ENCODE data around the gene PERP. TPM values are rescaled to one million over a fixed set of nuclear protein-coding genes. Genes with fewer than 3 reads are reported as not detected.
A peak's percentile ranks its signal among the peaks of the same experiment; 100 is the strongest.
"Not testable (repeated sequence)": the region's sequence is repeated elsewhere in the genome, so short reads cannot be mapped to it uniquely, and the experiment has no call there.

Gene PERP
- 1 to 10 TPM; 4.6 to 4.7 TPM for total RNA-seq

GRCh38 chr6:138107078-138107751 is at the start of gene PERP:
TSS of gene PERP (minus strand) at chr6:138107419. CDS start at chr6:138107340, 79 bp downstream.
- H3K27me3 Mint-ChIP-seq, result peaks cover 51% of the 10 kb centered on the region
- ChIA-PET CTCF (interaction anchor here (1.0 to 2.9 kb wide), 4 partner anchors 9 to 240 kb away, joined by 4 to 19 read pairs (median 5); partner anchors contain the start of gene TNFAIP3), POLR2A (no interaction called here)

GRCh38 chr6:138155443-138155842 is 48.2 kb upstream of the PERP start:
- Mint-ChIP-seq H3K4me3 (no peak overlapping the region), H3K27me3 (peaks cover 56% of the 10 kb centered on the region), H3K27ac (no peak overlapping the region), H3K4me1 (no peaks in the 10 kb centered on the region), H3K36me3 (ENCODE audit: low read depth) (no peaks in the 10 kb centered on the region), H3K9me3 (no peaks in the 10 kb centered on the region)
- POLR2A ChIA-PET, result no interaction called here
- no peak for DNase-seq
- CTCF ChIA-PET, result no interaction called here

More at GRCh38 chr6:138107078-138107751, at the start of gene PERP:
- Mint-ChIP-seq H3K4me1 (peaks cover 31% of the 10 kb centered on the region), H3K9me3 (no peaks in the 10 kb centered on the region), H3K27ac (peak within 1 kb of the TSS; percentile 88), H3K4me3 (peak within 1 kb of the TSS; percentile 78), H3K36me3 (ENCODE audit: low read depth) (no peaks in the 10 kb centered on the region)
- DNase-seq, result peak; percentile 64

- Mint-ChIP-seq H3K9me3 (no peaks in the 10 kb centered on the region), H3K27ac (no peak overlapping the region), H3K36me3 (ENCODE audit: low read depth) (no peaks in the 10 kb centered on the region), H3K4me1 (no peaks in the 10 kb centered on the region), H3K27me3 (peaks cover 37% of the 10 kb centered on the region), H3K4me3 (no peak overlapping the region)
- ChIA-PET POLR2A (no interaction called here), CTCF (no interaction called here)
- no peak for DNase-seq
Measured at GRCh38 chr6:138146544-138146943, 39.3 kb upstream of the PERP start.

- ChIA-PET CTCF (interaction anchor here (1.2 kb wide), 1 partner anchor 10 kb away, joined by 3 read pairs; no protein-coding TSS in a partner anchor), POLR2A (no interaction called here)
- H3K27me3 Mint-ChIP-seq, result peaks cover 40% of the 10 kb centered on the region
- H3K4me1 Mint-ChIP-seq, result no peaks in the 10 kb centered on the region
- H3K4me3 Mint-ChIP-seq, result no peak overlapping the region
- H3K27ac Mint-ChIP-seq, result no peak overlapping the region
- H3K36me3 Mint-ChIP-seq (ENCODE audit: low read depth), result no peaks in the 10 kb centered on the region
- DNase-seq, result no peak
- H3K9me3 Mint-ChIP-seq, result no peaks in the 10 kb centered on the region
Measured at GRCh38 chr6:138145402-138145801, 38.2 kb upstream of the PERP start.

- H3K4me3 Mint-ChIP-seq, result no peak overlapping the region
- no peak for DNase-seq
- no peaks in the 10 kb centered on the region for H3K4me1 Mint-ChIP-seq
- no peaks in the 10 kb centered on the region for H3K36me3 Mint-ChIP-seq (ENCODE audit: low read depth)
- H3K27me3 Mint-ChIP-seq, result peaks cover 44% of the 10 kb centered on the region
- ChIA-PET CTCF (no interaction called here), POLR2A (no interaction called here)
- H3K27ac Mint-ChIP-seq, result no peak overlapping the region
- no peaks in the 10 kb centered on the region for H3K9me3 Mint-ChIP-seq
Measured at GRCh38 chr6:138142806-138143205, 35.6 kb upstream of the PERP start.

- no peak overlapping the region for H3K4me3 Mint-ChIP-seq
- no peak for DNase-seq
- H3K9me3 Mint-ChIP-seq, result no peaks in the 10 kb centered on the region
- no peak overlapping the region for H3K27ac Mint-ChIP-seq
- H3K36me3 Mint-ChIP-seq (ENCODE audit: low read depth), result no peaks in the 10 kb centered on the region
- CTCF ChIA-PET, result interaction anchor here (1.3 kb wide), 1 partner anchor 9 kb away, joined by 4 read pairs; no protein-coding TSS in a partner anchor
- H3K27me3 Mint-ChIP-seq, result peaks cover 11% of the 10 kb centered on the region
- POLR2A ChIA-PET, result no interaction called here
- no peaks in the 10 kb centered on the region for H3K4me1 Mint-ChIP-seq
Measured at GRCh38 chr6:138129190-138129589, 22.0 kb upstream of the PERP start.

- H3K27ac Mint-ChIP-seq, result no peak overlapping the region
- no peak for DNase-seq
- peaks cover 11% of the 10 kb centered on the region for H3K27me3 Mint-ChIP-seq
- CTCF ChIA-PET, result no interaction called here
- no peaks in the 10 kb centered on the region for H3K4me1 Mint-ChIP-seq
- H3K36me3 Mint-ChIP-seq (ENCODE audit: low read depth), result no peaks in the 10 kb centered on the region
- no peaks in the 10 kb centered on the region for H3K9me3 Mint-ChIP-seq
- POLR2A ChIA-PET, result no interaction called here
- H3K4me3 Mint-ChIP-seq, result no peak overlapping the region
Measured at GRCh38 chr6:138128096-138128495, 20.9 kb upstream of the PERP start.

GRCh38 chr6:138124096-138124495 is 16.9 kb upstream of the PERP start:
- ChIA-PET POLR2A (no interaction called here), CTCF (no interaction called here)
- Mint-ChIP-seq H3K36me3 (ENCODE audit: low read depth) (no peaks in the 10 kb centered on the region), H3K9me3 (no peaks in the 10 kb centered on the region), H3K4me1 (no peaks in the 10 kb centered on the region), H3K27ac (no peak overlapping the region), H3K27me3 (peaks cover 25% of the 10 kb centered on the region), H3K4me3 (no peak overlapping the region)
- DNase-seq, result no peak

GRCh38 chr6:138119976-138120375 is 12.8 kb upstream of the PERP start:
- CTCF ChIA-PET, result interaction anchor here (0.6 kb wide), 1 partner anchor 398 kb away, joined by 3 read pairs; no protein-coding TSS in a partner anchor
- Mint-ChIP-seq H3K36me3 (ENCODE audit: low read depth) (no peaks in the 10 kb centered on the region), H3K27me3 (peaks cover 37% of the 10 kb centered on the region), H3K27ac (no peak overlapping the region), H3K9me3 (no peaks in the 10 kb centered on the region), H3K4me1 (peaks cover 8% of the 10 kb centered on the region), H3K4me3 (no peak overlapping the region)
- POLR2A ChIA-PET, result no interaction called here
- no peak for DNase-seq

- POLR2A ChIA-PET; H3K27ac Mint-ChIP-seq; DNase-seq; H3K4me3 Mint-ChIP-seq; CTCF ChIA-PET; H3K36me3 Mint-ChIP-seq (ENCODE audit: low read depth); H3K9me3 Mint-ChIP-seq; H3K4me1 Mint-ChIP-seq: not testable (repeated sequence)
- H3K27me3 Mint-ChIP-seq, result peaks cover 39% of the 10 kb centered on the region
Measured at GRCh38 chr6:138119229-138119628, 12.0 kb upstream of the PERP start.

GRCh38 chr6:138117376-138117914 is 10.2 kb upstream of the PERP start:
- Mint-ChIP-seq H3K4me1 (peaks cover 8% of the 10 kb centered on the region), H3K9me3 (no peaks in the 10 kb centered on the region), H3K27me3 (peaks cover 42% of the 10 kb centered on the region), H3K27ac (no peak overlapping the region), H3K4me3 (no peak overlapping the region), H3K36me3 (ENCODE audit: low read depth) (no peaks in the 10 kb centered on the region)
- ChIA-PET POLR2A (no interaction called here), CTCF (interaction anchor here (1.0 to 3.0 kb wide), 3 partner anchors 13 to 401 kb away, joined by 4 to 10 read pairs (median 8); no protein-coding TSS in a partner anchor)
- no peak for DNase-seq

- POLR2A ChIA-PET, result no interaction called here
- CTCF ChIA-PET, result interaction anchor here (0.7 to 3.0 kb wide), 6 partner anchors 11 to 1447 kb away, joined by 3 to 19 read pairs (median 8); no protein-coding TSS in a partner anchor
- Mint-ChIP-seq H3K36me3 (ENCODE audit: low read depth) (no peaks in the 10 kb centered on the region), H3K27ac (no peak overlapping the region), H3K27me3 (peaks cover 39% of the 10 kb centered on the region), H3K4me1 (peaks cover 8% of the 10 kb centered on the region), H3K4me3 (no peak overlapping the region), H3K9me3 (no peaks in the 10 kb centered on the region)
- DNase-seq, result no peak
Measured at GRCh38 chr6:138116661-138116999, 9.4 kb upstream of the PERP start.

- H3K4me3 Mint-ChIP-seq, result no peak overlapping the region
- no peaks in the 10 kb centered on the region for H3K9me3 Mint-ChIP-seq
- CTCF ChIA-PET, result interaction anchor here (0.7 to 3.0 kb wide), 8 partner anchors 10 to 1448 kb away, joined by 3 to 19 read pairs (median 6); no protein-coding TSS in a partner anchor
- H3K27me3 Mint-ChIP-seq, result peaks cover 43% of the 10 kb centered on the region
- peak; percentile 56 for DNase-seq
- no peaks in the 10 kb centered on the region for H3K36me3 Mint-ChIP-seq (ENCODE audit: low read depth)
- POLR2A ChIA-PET, result interaction anchor here (0.6 kb wide), 2 partner anchors 39 to 342 kb away, joined by 3 to 4 read pairs; no protein-coding TSS in a partner anchor
- no peak overlapping the region for H3K27ac Mint-ChIP-seq
- H3K4me1 Mint-ChIP-seq, result peaks cover 8% of the 10 kb centered on the region
Measured at GRCh38 chr6:138115877-138116660, 8.8 kb upstream of the PERP start.
